Measurements from ENCODE around the gene TMEM135.
"Not testable (repeated sequence)": the region's sequence is repeated elsewhere in the genome, so short reads cannot be mapped to it uniquely, and the experiment has no call there.

TMEM135 gene

GRCh38 chr11:87150936-87151335 is 113.2 kb downstream of the TMEM135 start:
- H3K4me3 ChIP-seq (replicated peaks; ENCODE audit: low read depth, low read length) = no peak overlapping the region
- DNase-seq (ENCODE audit: low read depth) = peak; percentile 61
- no peak for TF ChIP-seq CTCF (IDR thresholded peaks at IDR 0.05; ENCODE audit: low read length, missing control alignments)

- H3K4me3 ChIP-seq (replicated peaks; ENCODE audit: low read depth, low read length) = no peak overlapping the region
- TF ChIP-seq CTCF (IDR thresholded peaks at IDR 0.05; ENCODE audit: low read length, missing control alignments) = no peak
- no peak for DNase-seq (ENCODE audit: low read depth)
Observed at GRCh38 chr11:87154246-87154645, 116.5 kb downstream of the TMEM135 start.

- H3K4me3 ChIP-seq (replicated peaks; ENCODE audit: low read depth, low read length) = no peak overlapping the region
- TF ChIP-seq CTCF (IDR thresholded peaks at IDR 0.05; ENCODE audit: low read length, missing control alignments) = no peak
- DNase-seq (ENCODE audit: low read depth) = no peak
Observed at GRCh38 chr11:87156970-87157369, 119.2 kb downstream of the TMEM135 start.

GRCh38 chr11:87169076-87169475 is 131.3 kb downstream of the TMEM135 start:
- H3K4me3 ChIP-seq (replicated peaks; ENCODE audit: low read depth, low read length); DNase-seq (ENCODE audit: low read depth): not testable (repeated sequence)

- no peak overlapping the region for H3K4me3 ChIP-seq (replicated peaks; ENCODE audit: low read depth, low read length)
- peak; percentile 66 for DNase-seq (ENCODE audit: low read depth)
- no peak for TF ChIP-seq CTCF (IDR thresholded peaks at IDR 0.05; ENCODE audit: low read length, missing control alignments)
Observed at GRCh38 chr11:87173185-87174039, 135.7 kb downstream of the TMEM135 start.

GRCh38 chr11:87174870-87175269 is 137.1 kb downstream of the TMEM135 start:
- no peak for DNase-seq (ENCODE audit: low read depth)
- no peak for TF ChIP-seq CTCF (IDR thresholded peaks at IDR 0.05; ENCODE audit: low read length, missing control alignments)
- H3K4me3 ChIP-seq (replicated peaks; ENCODE audit: low read depth, low read length) = no peak overlapping the region

GRCh38 chr11:87176044-87176443 is 138.3 kb downstream of the TMEM135 start:
- no peak for DNase-seq (ENCODE audit: low read depth)
- TF ChIP-seq CTCF (IDR thresholded peaks at IDR 0.05; ENCODE audit: low read length, missing control alignments) = no peak

More at GRCh38 chr11:87176044-87176443, 138.3 kb downstream of the TMEM135 start:
- H3K4me3 ChIP-seq (replicated peaks; ENCODE audit: low read depth, low read length) = no peak overlapping the region
